Islet of Langerhans (tissue), 1 donor: Measurements from ENCODE around the gene SNIP1.
"Not testable (repeated sequence)": the region's sequence is repeated elsewhere in the genome, so short reads cannot be mapped to it uniquely, and the experiment has no call there.

ENCODE experiments used
- FAIRE-seq: peaks from one replicate; lab custom pipeline; 2011; peaks lifted over from hg19 to GRCh38; lab: Jason Lieb, UNC

Gene SNIP1

DNA sequence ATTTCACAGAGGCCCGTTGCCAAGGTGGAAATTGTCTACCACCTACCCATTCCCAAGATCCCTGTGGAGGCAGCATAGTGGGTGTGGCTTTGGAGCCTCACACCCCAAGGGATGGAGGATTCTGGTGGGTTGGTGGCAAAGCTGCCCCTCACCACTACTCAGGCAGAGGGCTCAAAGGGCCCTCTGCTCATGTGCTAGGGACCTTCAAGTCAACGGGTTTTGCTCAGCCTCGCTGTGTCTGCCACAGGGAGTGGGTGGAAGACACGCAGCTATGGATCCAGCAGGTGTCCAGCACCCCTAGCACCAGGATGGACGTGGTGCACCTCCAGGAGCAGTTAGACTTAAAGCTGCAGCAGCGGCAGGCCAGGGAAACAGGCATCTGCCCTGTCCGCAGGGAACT is 5.0 kb upstream of the SNIP1 start:
- FAIRE-seq, result no peak

DNA sequence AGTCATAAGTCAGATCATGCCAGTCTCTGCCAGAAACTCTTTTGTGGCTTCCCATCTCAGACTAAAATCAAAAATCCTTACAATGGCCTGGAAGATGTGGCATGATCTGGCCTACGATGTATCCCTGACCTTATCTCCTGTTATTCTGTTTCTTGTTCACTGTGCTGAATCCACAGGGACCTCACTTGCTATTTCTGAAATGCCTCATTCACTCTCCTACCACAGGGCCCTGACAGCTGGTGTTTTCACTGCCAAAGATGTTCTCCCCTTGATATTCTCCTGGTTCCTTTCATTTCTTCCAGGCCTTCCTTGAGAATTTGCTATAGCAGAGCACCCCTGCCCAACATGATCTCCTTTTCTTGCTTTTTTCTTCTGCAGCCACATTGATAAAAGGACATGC is 4.3 kb upstream of the SNIP1 start:
- no peak for FAIRE-seq

DNA sequence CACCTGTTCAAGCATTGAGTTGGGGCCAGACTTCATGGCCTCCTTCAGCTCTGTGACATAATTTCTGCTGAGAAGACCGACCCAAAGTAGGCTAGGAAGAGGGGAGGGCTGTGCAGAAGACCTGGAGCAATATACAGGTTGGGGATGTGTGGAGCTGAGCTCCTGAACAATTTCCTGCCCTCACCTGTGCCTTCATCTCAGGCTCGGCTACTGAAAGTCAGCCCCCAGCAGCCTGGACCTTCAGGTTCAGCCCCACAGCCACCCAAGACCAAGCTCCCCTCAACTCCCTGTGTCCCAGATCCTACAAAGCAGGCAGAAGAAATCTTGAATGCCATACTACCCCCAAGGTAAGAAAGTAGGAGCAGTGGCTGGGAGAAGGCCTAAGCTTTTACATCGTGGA is 3.3 kb upstream of the SNIP1 start:
- FAIRE-seq, result no peak

DNA sequence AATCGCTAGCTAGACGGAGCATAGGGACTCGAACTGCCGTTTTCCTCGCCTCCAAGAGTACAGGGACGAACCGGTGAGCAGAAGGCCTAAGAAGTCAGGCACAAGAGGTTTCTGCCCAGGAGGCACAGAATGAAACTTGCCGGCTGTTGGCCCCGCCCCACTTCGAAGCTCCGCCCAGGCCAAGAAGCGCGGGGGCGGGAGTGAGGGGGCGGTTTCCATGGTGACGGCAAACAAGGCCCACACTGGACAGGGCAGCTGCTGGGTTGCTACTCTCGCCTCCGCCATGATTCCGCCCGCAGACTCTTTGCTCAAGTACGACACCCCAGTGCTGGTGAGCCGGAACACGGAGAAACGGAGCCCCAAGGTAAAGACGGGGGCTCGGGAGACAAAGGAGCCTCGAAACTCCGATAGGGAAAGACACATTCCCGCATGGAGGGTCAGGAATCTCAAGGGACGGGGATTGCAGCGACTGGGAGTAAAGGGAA is 2.7 kb upstream of the SNIP1 start, which contains the start of gene DNALI1:
DNALI1 (plus strand) TSS at position 229 of the 485 bp plus-strand sequence; CDS start at position 284, 55 bp downstream.
- no peak for FAIRE-seq

DNA sequence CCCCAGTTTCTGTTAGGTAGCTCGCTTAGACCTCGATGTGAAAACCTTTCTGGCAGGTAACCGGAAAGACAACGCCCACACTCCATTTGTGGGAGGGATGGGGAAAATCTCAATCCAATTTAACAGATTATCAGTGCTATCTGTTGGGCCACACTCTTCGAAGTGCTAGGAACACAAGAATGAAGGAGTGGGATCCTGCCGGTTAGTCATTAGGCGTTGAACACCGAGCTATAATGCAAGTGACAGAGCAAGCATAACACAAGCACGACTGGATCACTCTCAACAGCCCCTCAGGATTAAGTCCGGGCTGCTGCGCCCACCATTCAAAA is 531 bp downstream of the SNIP1 start:
- no peak for FAIRE-seq

DNA sequence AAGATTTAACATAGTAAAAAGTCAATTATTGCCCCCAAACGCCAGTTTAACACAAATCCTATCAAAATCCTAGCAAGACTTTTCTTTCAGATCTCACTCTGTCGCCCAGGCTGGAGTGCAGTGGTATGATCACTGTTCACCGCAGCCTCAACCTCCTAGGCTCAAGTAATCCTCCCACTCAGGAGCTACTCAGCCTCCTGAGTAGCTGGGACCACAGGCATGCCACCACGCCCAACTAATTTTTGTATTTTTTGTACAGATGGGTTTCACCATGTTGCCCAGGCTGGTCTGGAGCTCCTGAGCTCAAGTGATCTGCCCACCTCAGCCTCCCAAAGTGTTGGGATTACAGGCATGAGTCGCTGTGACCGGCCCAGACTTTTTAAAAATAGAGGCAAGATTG is 4.8 kb downstream of the SNIP1 start:
- no peak for FAIRE-seq

DNA sequence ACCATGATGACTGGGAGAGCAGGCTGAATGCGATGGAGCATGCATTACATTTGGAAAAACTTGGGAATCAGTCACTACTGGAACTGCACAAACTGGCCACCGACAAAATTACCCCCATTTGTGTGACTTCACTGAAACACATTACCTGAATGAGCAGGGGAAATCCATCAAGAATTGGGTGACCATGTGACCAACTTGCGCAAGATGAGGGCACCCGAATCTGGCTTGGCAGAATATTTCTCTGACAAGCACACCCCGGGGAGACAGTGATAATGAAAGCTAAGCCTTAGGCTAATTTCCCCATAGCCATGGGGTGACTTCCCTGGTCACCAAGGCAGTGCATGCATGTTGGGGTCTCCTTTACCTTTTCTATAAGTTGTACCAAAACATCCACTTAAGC is 9.1 kb downstream of the SNIP1 start:
- no peak for FAIRE-seq

DNA sequence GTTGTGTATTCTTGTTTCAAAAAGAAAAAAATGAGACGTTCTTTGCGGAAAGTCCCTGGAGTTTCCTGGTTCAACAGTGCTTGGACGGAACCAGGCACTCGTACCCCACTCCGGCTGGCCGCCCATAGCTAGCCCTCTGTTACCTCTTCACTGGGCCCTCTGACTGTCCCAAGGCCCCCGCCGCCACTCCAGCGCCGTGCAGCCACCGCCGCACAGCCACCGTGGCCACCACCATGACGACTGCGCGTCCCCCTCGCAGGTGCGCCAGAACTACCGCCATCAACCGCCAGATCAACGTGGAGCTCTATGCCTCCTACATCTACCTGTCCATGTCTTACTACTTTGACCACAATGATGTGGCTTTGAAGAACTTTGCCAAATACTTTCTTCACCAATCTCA is 9.6 kb downstream of the SNIP1 start:
- no peak for FAIRE-seq

DNA sequence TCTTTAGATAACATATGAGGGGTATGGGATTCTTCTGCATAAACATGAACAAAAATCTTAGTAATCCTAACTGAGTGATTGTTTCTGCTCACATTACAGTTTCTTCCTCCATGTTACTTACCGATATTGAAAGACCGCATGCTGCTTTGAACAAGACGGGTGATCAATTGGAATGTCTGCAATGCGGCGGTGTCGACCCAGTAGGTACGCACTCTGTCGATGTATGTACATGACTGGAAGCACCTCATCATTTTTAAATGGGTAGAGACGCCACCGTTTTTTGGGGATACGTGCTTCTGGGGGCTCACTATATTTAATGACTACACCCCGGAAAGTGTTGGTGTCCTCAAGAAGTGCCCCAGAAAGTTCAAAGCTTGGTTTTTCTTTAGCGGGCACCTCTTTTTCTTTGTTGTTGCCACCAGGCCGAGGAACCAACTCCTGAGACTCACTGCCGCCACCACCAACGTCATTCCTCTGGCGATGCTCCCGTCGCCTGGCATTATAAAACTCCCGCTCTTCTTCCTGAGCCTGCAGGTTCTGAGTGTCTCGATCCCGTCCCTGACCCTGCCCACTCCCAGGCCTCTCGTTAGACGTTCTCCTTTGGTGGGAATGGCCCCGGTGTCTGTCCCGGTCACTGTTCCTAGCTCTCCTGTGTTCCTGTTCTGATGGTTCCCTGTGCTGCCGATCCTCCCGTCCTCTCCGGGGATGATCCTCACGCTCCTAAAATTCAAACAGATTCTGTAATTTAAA is 13.9 kb downstream of the SNIP1 start:
- no peak for FAIRE-seq

DNA sequence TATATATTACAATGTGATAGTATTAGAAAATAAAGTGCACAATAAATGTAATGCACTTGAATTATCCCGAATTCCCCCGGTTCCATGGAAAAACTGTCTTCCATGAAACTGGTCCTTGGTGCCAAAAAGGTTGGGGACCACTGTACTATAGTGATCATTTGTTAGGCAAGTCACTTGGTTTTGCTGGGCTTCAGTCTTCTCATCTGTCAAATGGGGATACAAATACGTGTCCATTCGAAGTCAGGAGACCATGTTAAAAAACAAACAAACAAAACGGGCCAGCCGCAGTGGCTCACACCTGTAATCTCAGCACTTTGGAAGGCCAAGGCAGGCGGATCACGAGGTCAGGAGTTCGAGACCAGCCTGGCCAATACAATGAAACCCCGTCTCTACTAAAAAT is 14.9 kb downstream of the SNIP1 start:
- not testable (repeated sequence) for FAIRE-seq

DNA sequence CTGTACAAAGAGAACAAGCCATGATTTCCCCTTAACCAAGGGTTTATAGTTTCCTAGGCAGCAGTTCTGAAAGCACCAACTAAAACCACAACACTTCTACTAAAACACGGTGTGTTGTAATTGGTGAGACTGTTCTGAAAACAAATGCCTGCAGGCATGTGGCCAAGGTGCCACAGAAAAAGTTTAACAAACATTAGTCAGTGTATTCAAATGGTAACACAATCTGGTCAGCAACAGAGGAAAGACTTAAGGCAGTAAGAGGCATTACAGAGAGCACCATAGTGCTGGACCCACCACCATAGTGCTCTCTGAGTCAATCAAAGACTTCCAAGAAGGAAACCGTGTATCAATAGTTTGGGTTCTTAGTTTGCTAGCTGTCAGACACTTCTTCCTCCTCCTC is 16.7 kb downstream of the SNIP1 start:
- FAIRE-seq, result no peak

DNA sequence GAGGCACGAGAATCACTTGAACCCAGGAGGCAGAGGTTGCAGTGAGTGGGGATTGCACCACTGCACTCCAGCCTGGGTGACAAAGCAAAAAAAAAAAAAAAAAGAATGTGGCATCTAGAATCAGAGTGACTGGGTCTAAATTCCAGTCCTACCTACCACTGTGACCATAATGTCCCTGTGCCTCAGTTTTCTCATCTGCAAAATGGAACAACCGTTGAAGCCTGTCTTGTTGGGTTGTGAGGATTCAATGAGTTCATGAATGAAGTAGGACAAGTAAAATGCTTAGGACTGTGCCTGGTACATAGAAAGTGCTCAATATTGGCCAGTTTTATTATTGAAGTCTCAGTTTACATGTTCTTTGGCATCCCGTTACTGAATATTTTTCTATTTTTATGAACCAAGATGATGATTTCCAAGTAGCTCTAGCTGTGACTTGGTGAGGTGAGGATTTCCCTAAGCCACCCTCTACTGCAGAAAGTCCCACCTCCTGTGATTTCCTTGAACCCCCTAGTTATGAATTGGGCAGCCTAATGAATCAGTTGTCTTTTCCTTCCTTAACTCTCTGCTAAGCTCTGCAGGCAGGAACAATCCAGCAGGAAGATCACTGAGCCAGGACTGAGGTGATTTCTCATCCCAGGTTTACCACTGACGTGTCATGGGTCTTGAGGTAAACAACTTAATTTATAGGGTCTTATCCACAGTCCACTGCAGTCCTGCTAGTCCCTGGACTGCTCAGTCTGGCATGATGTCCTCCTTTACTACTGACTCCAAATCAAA is 20.6 kb downstream of the SNIP1 start:
- no peak for FAIRE-seq

DNA sequence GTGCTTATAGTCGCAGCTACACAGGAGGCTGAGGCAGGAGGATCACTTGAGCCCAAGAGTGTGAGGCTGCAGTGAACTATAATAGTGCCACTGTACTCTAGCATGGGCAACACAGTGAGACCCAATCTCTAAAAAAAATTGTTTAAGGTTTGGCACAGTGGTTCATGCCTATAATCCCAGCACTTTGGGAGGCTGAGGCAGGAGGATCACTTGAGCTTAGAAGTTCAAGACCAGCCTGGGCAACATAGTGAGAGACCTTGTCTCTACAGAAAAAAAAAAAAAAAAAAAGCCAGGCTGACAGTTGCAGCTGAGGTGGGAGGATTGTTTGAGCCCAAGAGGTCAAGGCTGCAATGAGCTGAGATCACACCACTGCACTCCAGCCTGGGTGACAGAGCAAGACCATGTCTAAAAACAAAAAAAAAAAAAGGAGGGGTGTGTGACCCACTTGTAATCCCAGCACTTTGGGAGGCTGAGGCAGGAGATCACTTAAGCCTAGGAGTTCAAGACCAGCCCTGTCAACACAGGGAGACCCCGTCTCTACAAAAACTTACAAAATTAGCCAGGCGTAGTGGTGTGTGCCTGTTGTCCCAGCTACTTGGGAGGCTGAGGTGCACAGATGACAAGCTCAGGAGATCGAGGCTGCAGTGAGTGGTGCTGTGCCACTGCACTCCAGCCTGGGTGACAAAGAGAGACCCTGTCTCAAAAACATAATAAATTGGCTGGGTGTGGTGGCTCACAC is 21.5 kb downstream of the SNIP1 start:
- not testable (repeated sequence) for FAIRE-seq

DNA sequence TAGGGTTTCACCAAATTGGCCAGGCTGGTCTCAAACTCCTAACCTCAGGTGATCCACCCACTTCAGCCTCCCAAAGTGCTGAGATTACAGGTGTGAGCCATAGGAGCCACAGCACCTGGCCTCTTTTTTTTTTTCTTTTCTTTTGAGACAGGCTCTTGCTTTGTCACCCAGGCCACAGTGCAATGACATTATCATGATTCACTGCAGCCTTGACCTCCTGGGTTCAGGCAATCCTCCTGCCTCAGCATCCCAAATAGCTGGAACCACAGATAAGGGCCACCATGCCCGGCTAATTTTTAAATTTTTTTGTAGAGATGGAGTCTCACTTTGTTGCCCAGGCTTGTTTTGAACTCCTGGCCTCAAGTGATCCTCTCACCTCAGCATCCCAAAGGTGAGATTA is 24.2 kb downstream of the SNIP1 start:
- FAIRE-seq, result not testable (repeated sequence)

DNA sequence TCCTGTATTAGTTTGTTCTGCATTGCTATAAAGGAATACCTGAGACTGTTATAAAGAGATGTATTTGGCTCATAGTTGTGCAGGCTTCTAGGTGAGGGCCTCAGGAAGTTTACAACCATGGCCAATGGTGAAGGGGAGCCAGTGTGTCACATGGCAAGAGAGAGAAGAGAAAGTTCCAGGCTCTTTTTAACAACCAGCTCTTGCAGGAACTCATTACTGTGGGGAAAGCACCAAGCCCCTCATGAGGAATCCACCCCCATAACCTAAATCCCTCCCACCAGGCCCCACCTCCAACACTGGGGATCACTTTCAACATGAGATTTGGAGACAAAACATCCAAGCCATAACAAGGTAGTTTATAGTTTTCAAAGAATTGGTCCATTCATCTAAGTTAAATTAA is 34.5 kb downstream of the SNIP1 start:
- no peak for FAIRE-seq

DNA sequence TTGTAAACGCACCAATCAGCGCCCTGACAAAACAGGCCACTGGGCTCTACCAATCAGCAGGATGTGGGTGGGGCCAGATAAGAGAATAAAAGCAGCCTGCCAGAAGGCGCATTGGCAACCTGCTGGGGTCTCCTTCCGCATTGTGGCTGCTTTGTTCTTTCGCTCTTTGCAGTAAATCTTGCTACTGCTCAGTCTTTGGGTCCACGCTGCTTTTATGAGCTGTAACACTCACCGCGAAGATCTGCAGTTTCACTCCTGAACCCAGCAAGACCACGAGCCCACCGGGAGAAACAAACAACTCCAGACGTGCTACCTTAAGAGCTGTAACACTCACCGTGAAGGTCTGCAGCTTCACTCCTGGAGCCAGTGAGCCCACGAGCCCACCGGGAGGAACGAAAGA is 35.2 kb downstream of the SNIP1 start:
- not testable (repeated sequence) for FAIRE-seq

DNA sequence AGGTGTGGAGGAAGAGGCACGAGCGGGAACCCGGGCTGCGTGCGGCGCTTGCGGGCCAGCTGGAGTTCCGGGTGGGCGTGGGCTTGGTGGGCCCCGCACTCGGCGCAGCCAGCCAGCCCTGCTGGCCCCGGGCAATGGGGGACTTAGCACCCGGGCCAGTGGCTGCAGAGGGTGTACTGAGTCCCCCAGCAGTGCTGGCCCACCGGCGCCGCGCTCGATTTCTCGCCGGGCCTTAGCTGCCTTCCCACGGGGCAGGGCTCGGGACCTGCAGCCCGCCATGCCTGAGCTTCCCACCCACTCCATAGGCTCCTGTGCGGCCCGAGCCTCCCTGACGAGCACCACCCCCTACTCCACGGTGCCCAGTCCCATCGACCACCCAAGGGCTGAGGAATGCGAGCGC is 35.9 kb downstream of the SNIP1 start:
- not testable (repeated sequence) for FAIRE-seq

DNA sequence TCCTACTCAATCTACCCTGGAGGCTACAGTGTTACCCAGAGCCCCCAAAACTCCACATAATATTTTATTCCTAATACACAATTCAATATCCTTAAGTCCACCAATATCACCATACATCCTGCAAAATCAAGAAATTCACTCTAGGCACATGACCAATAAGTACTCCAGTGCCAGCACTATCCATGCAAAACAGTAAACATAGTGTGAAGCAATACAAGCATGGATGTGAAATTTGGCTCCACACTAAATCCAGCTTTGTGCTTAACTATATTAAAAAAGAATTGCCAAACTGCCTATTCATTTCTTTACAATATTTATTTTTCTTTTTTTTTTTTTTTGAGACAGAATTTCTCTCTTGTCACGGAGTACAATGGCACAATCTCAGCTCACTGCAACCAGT is 36.5 kb downstream of the SNIP1 start:
- no peak for FAIRE-seq

DNA sequence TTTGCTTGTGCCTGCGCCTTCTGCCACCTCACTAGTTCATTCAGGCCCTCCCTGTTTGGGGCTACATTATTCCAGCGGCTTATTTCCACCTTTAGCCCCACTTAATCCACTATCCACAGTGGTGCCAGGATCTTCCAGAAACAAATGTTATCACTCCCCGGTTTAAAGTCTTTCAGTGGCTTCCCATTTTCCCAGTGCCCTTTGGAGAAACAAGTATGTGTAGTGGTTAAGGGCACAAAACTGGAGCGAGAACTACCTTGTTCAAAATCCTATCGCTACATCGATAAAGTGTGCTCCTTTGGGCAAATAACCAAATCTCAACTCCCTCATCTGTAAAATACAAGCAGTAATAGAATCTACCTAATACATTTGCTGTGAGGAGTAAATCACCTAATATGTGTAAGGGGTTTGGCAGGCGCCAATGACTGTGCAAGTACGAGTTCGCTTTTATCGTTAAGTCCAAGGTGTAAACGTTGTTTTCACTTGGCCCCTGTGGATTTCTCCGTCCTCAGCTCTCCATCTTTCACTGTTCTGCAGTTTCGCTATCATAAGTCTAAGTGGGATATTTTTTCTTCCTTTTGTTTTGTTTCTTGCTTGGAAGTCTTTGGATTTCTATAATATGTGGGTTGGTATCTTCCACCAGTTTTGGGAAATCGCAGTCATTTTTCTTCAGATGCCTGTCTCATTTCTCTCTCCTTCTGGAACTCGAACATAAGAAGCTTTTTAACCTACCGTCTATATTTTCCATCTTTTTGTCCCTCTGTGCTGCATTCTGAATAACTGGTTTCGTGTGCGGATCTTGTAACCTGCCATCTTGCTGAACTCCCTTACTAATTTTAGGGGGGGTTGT is 38.7 kb downstream of the SNIP1 start:
- no peak for FAIRE-seq

DNA sequence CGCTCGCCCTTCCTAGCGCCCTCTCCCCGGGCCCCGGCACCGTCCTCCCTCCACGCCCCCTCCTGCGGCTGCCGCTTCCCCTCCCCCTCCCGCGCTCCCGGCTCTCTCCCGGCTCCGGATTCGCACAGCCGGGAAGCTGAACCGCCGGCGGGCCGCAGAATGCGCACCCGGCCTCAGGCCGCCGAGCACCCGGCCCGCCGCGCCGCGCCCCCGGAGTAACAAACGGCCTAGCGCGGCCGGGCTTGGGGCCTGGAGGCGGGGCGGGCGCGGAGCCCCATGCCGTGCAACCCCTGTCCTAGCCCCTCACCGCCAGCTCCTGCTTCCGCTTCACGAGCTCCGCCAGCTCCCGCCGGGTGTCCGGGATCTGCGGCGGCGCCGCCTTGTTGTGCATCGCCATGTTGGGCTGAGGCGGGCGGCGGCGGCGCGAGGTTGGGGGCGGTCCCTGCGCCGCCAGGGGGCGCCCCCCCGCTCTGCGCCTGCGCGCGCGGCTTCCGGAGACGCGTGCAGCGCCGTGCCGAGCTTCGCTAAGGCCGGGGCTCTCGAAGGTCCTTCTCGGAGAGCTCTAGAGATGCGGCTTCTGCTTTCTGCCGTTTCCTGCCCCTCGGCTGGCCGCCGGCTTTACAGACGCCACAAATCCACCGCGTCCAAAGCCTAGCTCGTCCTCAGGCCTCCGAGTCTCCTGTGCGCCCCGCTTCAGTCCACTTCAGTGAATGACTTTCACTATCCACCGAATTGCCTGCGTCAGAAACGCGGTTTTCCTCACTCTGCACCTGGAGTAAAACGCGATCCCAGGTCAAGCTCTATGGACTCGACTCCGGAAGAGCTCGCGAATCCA is 39.5 kb downstream of the SNIP1 start, which contains the start of gene MEAF6:
MEAF6 (minus strand) TSS at position 417 of the 835 bp plus-strand sequence; CDS start at position 397, 20 bp downstream.
- no peak for FAIRE-seq

DNA sequence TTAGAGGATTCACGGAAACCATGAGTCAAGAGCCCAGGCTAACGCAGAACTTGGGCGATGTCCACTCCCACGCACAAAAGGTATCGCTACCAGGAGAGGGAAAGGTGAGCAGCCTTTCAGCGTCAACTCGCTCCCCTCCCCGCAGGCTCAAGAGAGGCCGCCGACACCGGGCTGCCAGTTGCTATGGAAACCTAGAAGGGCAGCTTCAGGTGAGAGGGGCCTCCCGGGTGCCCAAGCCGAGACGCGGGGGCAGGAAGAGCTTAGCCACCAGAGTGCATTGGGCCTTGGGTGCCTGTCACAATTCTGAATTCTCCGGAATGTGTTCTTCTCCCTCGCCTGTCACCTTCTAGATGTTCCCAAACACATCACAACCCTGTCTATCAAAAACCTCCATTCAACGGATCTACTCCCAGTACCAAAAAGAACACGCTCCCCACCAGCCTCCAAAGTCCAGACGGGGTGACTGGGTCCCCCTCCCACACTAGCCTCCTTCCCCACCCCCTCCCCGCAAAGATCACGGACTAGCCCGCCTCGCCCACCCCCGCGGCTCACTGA is 40.2 kb downstream of the SNIP1 start:
- no peak for FAIRE-seq
